GM12878 (cell line): ENCODE measurements around the gene GHRL. TPM values are rescaled to one million over a fixed set of nuclear protein-coding genes. Genes with fewer than 3 reads are reported as not detected.

Source experiments
- ATAC-seq: fragments of 200-7000 bp; cut with Tn5 transposase; 3 replicates; pipeline ENCODE4 v1.9.1; 2020; ENCODE audit warnings: mild to moderate bottlenecking, moderate library complexity
- BruUV-seq: library from RNA; stranded (reverse); fragments of 400-500 nt; replicated peaks from 2 replicates; lab custom pipeline; 2021; lab: Mats Ljungman, UMichigan
- CTCF ChIA-PET: fragments of 300-600 bp; sonication (Branson Sonifier 250); formaldehyde crosslinking; extraction: SDS; loops from one replicate; lab custom pipeline; 2021; ENCODE audit warnings: inconsistent platforms; lab: Yijun Ruan, JAX
- POLR2A ChIA-PET: fragments of 350-600 bp; formaldehyde crosslinking; extraction: SDS; loops from one replicate; lab custom pipeline; 2021; ENCODE audit warnings: inconsistent platforms; lab: Charles Lee
- RAD21 ChIA-PET: fragments of 300-600 bp; sonication (Branson Sonifier 250); formaldehyde crosslinking; loops from one replicate; lab custom pipeline; 2023; ENCODE audit warnings: antibody characterized with exemption; ENCODE audit not compliant: unreplicated experiment; lab: Charles Lee
- SMC1A ChIA-PET: fragments of 300-600 bp; sonication (Branson Sonifier 250); formaldehyde crosslinking; loops from one replicate; lab custom pipeline; 2023; ENCODE audit not compliant: unreplicated experiment, uncharacterized antibody; lab: Charles Lee
- DNase-seq: peaks from one replicate; pipeline ENCODE4 v3.0.0-alpha.2; 2011; ENCODE audit warnings: low read depth, low spot score
- FAIRE-seq: peaks from 3 replicates; lab custom pipeline; 2011; peaks lifted over from hg19 to GRCh38; lab: Jason Lieb, UNC
- H2AFZ ChIP-seq: 2 replicates; pipeline ENCODE4 v1.6.0; 2011; ENCODE audit warnings: low read depth, low read length, control low read depth; ENCODE audit not compliant: control insufficient read depth
- H3K27ac ChIP-seq: 2 replicates; pipeline ENCODE4 v1.5.1; 2011; ENCODE audit warnings: control low read depth; ENCODE audit not compliant: control insufficient read depth, insufficient read depth
- H3K27me3 ChIP-seq, 2 experiments: replicated peaks in 1 of 2; 2 replicates each; pipeline versions ENCODE4 v1.6.0 to v1.6.1; 2011; ENCODE audit warnings: low read length in 1 of 2; ENCODE audit not compliant: control insufficient read depth in 2 of 2, insufficient read depth in 2 of 2
- H3K36me3 ChIP-seq, 2 experiments: 2 replicates each; pipeline ENCODE4 v1.5.1; 2011; ENCODE audit warnings: low read length in 1 of 2; ENCODE audit not compliant: control insufficient read depth in 2 of 2, insufficient read depth in 2 of 2
- H3K4me1 ChIP-seq: 2 replicates; pipeline ENCODE4 v1.6.1; 2011; ENCODE audit warnings: mild to moderate bottlenecking, low read length, moderate library complexity, mixed read lengths; ENCODE audit not compliant: control insufficient read depth, insufficient read depth
- H3K4me2 ChIP-seq: 2 replicates; pipeline ENCODE4 v1.6.0; 2011; ENCODE audit warnings: control low read depth; ENCODE audit not compliant: control insufficient read depth, insufficient read depth
- H3K4me3 ChIP-seq: fragments of 200-600 bp; sonication (generic); 2 replicates; pipeline ENCODE4 v1.5.1; 2016
- H3K79me2 ChIP-seq: 2 replicates; pipeline ENCODE4 v1.6.0; 2011; ENCODE audit warnings: low read length; ENCODE audit not compliant: control insufficient read depth, insufficient read depth
- H3K9ac ChIP-seq: 2 replicates; pipeline ENCODE4 v1.8.0; 2011; ENCODE audit warnings: low read length, control low read depth, mixed read lengths; ENCODE audit not compliant: control insufficient read depth, insufficient read depth
- H3K9me3 ChIP-seq: replicated peaks from 3 replicates; pipeline ENCODE4 v1.5.1; 2011; ENCODE audit warnings: mild to moderate bottlenecking, low read length; ENCODE audit not compliant: control insufficient read depth, insufficient read depth
- H4K20me1 ChIP-seq: 2 replicates; pipeline ENCODE4 v1.6.0; 2011; ENCODE audit not compliant: control insufficient read depth, insufficient read depth
- ASH2L ChIP-seq: fragments of 300-600, 200-600 bp; sonication (generic); IDR thresholded peaks from 2 replicates; pipeline ENCODE4 v1.6.1; 2017; ENCODE audit warnings: low read depth, mild to moderate bottlenecking, borderline replicate concordance
- CHD1 ChIP-seq: IDR thresholded peaks from 2 replicates; pipeline ENCODE4 v1.6.1; 2012; ENCODE audit warnings: low read depth, low read length, improper control_type of control experiment
- CHD2 ChIP-seq: IDR thresholded peaks from 2 replicates; pipeline ENCODE4 v1.6.1; 2011; ENCODE audit warnings: low read depth, low read length, improper control_type of control experiment, borderline replicate concordance
- ETV6 ChIP-seq, 2 experiments: fragments of 450-650 bp in 1 of 2; IDR thresholded peaks in 1 of 2; conservative IDR thresholded peaks in 1 of 2; 2 replicates each; pipeline ENCODE4 v1.6.1; 2014; ENCODE audit warnings: antibody characterized with exemption in 1 of 2, borderline replicate concordance in 1 of 2, low read depth in 1 of 2, mild to moderate bottlenecking in 1 of 2, moderate library complexity in 1 of 2
- MXI1 ChIP-seq: fragments of 150-350 bp; IDR thresholded peaks from 2 replicates; pipeline ENCODE4 v1.6.1; 2011; ENCODE audit warnings: low read depth, mild to moderate bottlenecking, inconsistent platforms, low read length, improper control_type of control experiment
- NFXL1 ChIP-seq: fragments of 450-650 bp; IDR thresholded peaks from 2 replicates; pipeline ENCODE4 v1.6.1; 2017; ENCODE audit warnings: antibody characterized with exemption, mild to moderate bottlenecking, borderline replicate concordance
- RBBP5 ChIP-seq: fragments of 200-600 bp; sonication (generic); conservative IDR thresholded peaks from 2 replicates; pipeline ENCODE4 v1.6.1; 2016
- SPI1 ChIP-seq: IDR thresholded peaks from 2 replicates; pipeline ENCODE4 v1.6.1; 2011; ENCODE audit warnings: low read depth, mild to moderate bottlenecking, low read length, moderate library complexity, borderline replicate concordance; ENCODE audit not compliant: insufficient read depth
- WGBS: methylation state at CpG from one replicate; pipeline ENCODE4 v1.1.6; 2016; ENCODE audit warnings: low lambda C conversion rate; ENCODE audit not compliant: insufficient replicate concordance, insufficient coverage; ENCODE audit errors: missing lambda C conversion rate; 5-methylcytosine and 5-hydroxymethylcytosine counted together
- in situ Hi-C: fragments of 300-500 bp; cut with MboI; formaldehyde crosslinking; loops from 9 replicates; pipeline ENCODE4 v1.14.3; 2018; ENCODE audit warnings: mixed read lengths
- intact Hi-C: fragments of 100-400 bp; cut with micrococcal nuclease; formaldehyde crosslinking; loops from one replicate; pipeline ENCODE4 v1.14.2; 2022; ENCODE audit not compliant: unreplicated experiment
- polyA plus RNA-seq, 11 experiments: library from polyadenylated mRNA; depleted of rRNA in 4 of 11; unstranded in 6 of 11; stranded (reverse) in 5 of 11; fragments of >200 nt; fragmentation: Nextera tagmentation in 4 of 11; fragmentation: Illumina TruSeq in 1 of 11; extraction: Ambion mirVana in 4 of 11; extraction: Trizol in 1 of 11; gene quantifications; 1 replicate in 1 of 11; 2 replicates in 10 of 11; pipeline versions ENCODE4 v1.2.1 to v1.2.3, GENCODE V29; 2011 to 2016; ENCODE audit warnings: inconsistent platforms in 2 of 11, missing spikeins in 2 of 11, low read depth in 1 of 11
- total RNA-seq, 4 experiments: library from RNA; depleted of rRNA in 3 of 4; stranded (reverse); fragments of >200 nt in 3 of 4; fragmentation: Illumina TruSeq in 1 of 4; extraction: Trizol in 1 of 4; gene quantifications; 2 replicates each; pipeline versions ENCODE4 v1.2.1 to v1.2.3, GENCODE V29; 2013 to 2021

Gene GHRL
- total and polyA plus RNA-seq, 10 of the 15 experiments (the other 5 are each of a cell fraction or from before 2014, with no cell fraction given), result 0.35 to 2.2 (median 0.88) TPM

DNA sequence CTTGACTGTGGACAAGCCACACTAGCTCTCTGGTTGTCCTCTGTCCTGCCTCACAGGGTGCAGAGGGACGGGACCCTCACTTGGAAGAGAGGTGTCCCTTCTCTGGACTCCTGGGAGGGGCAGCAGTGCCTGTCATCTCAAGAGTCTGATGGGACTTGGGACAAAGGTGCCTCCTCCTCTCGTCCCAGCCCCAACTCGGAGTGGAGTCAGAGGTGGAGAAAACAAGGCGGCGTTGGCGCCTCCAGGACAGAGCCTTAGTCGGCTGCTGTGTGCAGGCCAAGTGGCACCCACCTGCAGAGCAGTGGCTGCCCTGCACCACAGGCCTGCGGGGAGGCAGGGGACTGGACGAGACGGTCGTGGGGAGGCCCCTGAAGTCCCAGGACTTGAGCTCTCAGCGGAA is 37.6 kb upstream of the GHRL start:
- Histone ChIP-seq H4K20me1 (no peaks in the 10 kb centered on the region), H3K4me1 (peaks cover 5% of the 10 kb centered on the region; the same call in 1 of the 2 replicates), H2AFZ (no peak overlapping the region), H3K27me3 (peaks cover 3 to 11% of the 10 kb centered on the region in 2 experiments; a peak in 3 of 4 replicates), H3K36me3 (no peaks in the 10 kb centered on the region), H3K4me3 (no peak overlapping the region), H3K9me3 (no peaks in the 10 kb centered on the region), H3K9ac (no peak overlapping the region), H3K27ac (no peak overlapping the region), H3K4me2 (no peak overlapping the region), H3K79me2 (no peaks in the 10 kb centered on the region)
- 10% methylated on average over 12 of the region's 12 CpGs for WGBS
- SMC1A ChIA-PET, result no interaction called here
- ATAC-seq (no peak), DNase-seq (no peak), FAIRE-seq (no peak)
- RAD21 ChIA-PET, result no interaction called here
- POLR2A ChIA-PET, result interaction anchor here (0.6 kb wide), 1 partner anchor 350 kb away, joined by 4 read pairs; no protein-coding TSS in a partner anchor
- TF ChIP-seq ASH2L (no peak), MXI1 (no peak), RBBP5 (no peak), NFXL1 (no peak), CHD1 (no peak), CHD2 (no peak), SPI1 (no peak), ETV6 (conservative IDR thresholded peaks at IDR 0.05 in 1 of 2, IDR thresholded peaks at IDR 0.05 in 1 of 2; ENCODE audit: borderline replicate concordance in 1 of 2, low read depth in 1 of 2) (no peak)
- in situ Hi-C loops (no loop called here), intact Hi-C loops (no loop called here)
- CTCF ChIA-PET, result interaction anchor here (0.7 to 1.8 kb wide), 3 partner anchors 8 to 88 kb away, joined by 3 to 5 read pairs (median 3); no protein-coding TSS in a partner anchor
- no TSS peak for BruUV-seq
